SU-DHL-6 (cell line): Measurements from ENCODE around the gene SUV39H1.

ENCODE experiments used
- CTCF ChIP-seq: fragments of 200-600 bp; sonication (generic); IDR thresholded peaks from one replicate; pipeline ENCODE4 v1.5.1; 2017; ENCODE audit warnings: antibody characterized with exemption, mild to moderate bottlenecking, low read length, moderate library complexity; ENCODE audit not compliant: insufficient read depth, poor library complexity, severe bottlenecking
- EZH2phosphoT487 ChIP-seq: fragments of 200-600 bp; sonication (generic), shearing (Covaris generic); conservative IDR thresholded peaks from 2 replicates; pipeline ENCODE4 v1.6.1; 2018; ENCODE audit warnings: mild to moderate bottlenecking, antibody characterized with exemption, low read length, moderate library complexity, mixed read lengths

GRCh38 chrX:48745222-48745621 is 48.7 kb downstream of the SUV39H1 start:
- no peak for TF ChIP-seq CTCF
- TF ChIP-seq EZH2phosphoT487 = no peak
